Parathyroid adenoma (tissue), 2 donors: ENCODE data around the gene PCDH15.

Source experiments
- H2AFZ ChIP-seq: fragments of 300-600 bp; sonication (generic); one replicate; pipeline ENCODE4 v1.7.0; 2017; ENCODE audit warnings: antibody characterized with exemption, mild to moderate bottlenecking
- H3K27ac ChIP-seq: fragments of 300-600 bp; sonication (generic); one replicate; pipeline ENCODE4 v1.7.0; 2017
- H3K27me3 ChIP-seq: fragments of 300-600 bp; sonication (generic); one replicate; pipeline ENCODE4 v1.7.0; 2017; ENCODE audit warnings: low read length; ENCODE audit not compliant: control insufficient read depth, insufficient read depth
- H3K36me3 ChIP-seq: fragments of 300-600 bp; sonication (generic); one replicate; pipeline ENCODE4 v1.7.0; 2017; ENCODE audit warnings: low read length; ENCODE audit not compliant: control insufficient read depth, insufficient read depth
- H3K4me1 ChIP-seq: fragments of 300-600 bp; sonication (generic); one replicate; pipeline ENCODE4 v1.7.0; 2017; ENCODE audit warnings: control low read depth
- H3K4me2 ChIP-seq: fragments of 300-600 bp; sonication (generic); one replicate; pipeline ENCODE4 v1.7.0; 2017; ENCODE audit warnings: low read length
- H3K4me3 ChIP-seq: fragments of 300-600 bp; sonication (generic); one replicate; pipeline ENCODE4 v1.7.0; 2017; ENCODE audit warnings: low read depth, low read length
- H3K79me2 ChIP-seq: fragments of 300-600 bp; sonication (generic); one replicate; pipeline ENCODE4 v1.7.0; 2017; ENCODE audit warnings: control low read depth
- H3K9ac ChIP-seq: fragments of 300-600 bp; sonication (generic); one replicate; pipeline ENCODE4 v1.7.0; 2017; ENCODE audit warnings: mild to moderate bottlenecking
- H3K9me3 ChIP-seq: fragments of 300-600 bp; sonication (generic); one replicate; pipeline ENCODE4 v1.7.0; 2017; ENCODE audit warnings: low read length; ENCODE audit not compliant: control insufficient read depth
- TF ChIP-seq, protein P1 (sequence below): fragments of 300-600 bp; sonication (generic); IDR thresholded peaks from one replicate; pipeline ENCODE4 v1.7.0; 2017; ENCODE audit warnings: antibody characterized with exemption, mild to moderate bottlenecking
- donor health status: primary hyperparathyroidism.

The PCDH15 gene

DNA sequence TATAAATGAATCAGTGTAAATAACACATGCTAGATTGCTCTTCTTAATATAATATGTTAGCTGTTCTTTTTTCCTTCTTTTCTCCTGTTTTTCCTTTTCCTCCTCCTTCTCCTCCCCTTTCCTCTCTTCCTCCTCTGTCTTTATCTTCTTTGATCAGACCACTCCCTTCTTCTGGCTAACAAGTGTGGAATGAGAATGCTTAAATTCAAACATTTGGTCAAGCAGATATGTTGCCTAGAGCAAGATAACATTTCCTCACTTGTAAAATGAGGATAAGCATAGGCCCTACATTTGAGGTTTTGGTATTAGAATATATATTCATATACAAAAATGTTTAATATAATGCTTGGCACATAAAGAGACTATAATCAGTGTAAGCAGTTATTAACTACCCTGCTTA, 299.1 kb downstream of the PCDH15 start:
- Histone ChIP-seq H3K9ac (no peak overlapping the region), H3K27ac (no peak overlapping the region), H3K9me3 (no peaks in the 10 kb centered on the region), H3K36me3 (no peaks in the 10 kb centered on the region), H3K4me2 (no peak overlapping the region), H3K79me2 (no peaks in the 10 kb centered on the region), H3K27me3 (no peaks in the 10 kb centered on the region), H3K4me3 (no peak overlapping the region), H2AFZ (no peak overlapping the region), H3K4me1 (no peaks in the 10 kb centered on the region)
- TF ChIP-seq, protein P1, sequence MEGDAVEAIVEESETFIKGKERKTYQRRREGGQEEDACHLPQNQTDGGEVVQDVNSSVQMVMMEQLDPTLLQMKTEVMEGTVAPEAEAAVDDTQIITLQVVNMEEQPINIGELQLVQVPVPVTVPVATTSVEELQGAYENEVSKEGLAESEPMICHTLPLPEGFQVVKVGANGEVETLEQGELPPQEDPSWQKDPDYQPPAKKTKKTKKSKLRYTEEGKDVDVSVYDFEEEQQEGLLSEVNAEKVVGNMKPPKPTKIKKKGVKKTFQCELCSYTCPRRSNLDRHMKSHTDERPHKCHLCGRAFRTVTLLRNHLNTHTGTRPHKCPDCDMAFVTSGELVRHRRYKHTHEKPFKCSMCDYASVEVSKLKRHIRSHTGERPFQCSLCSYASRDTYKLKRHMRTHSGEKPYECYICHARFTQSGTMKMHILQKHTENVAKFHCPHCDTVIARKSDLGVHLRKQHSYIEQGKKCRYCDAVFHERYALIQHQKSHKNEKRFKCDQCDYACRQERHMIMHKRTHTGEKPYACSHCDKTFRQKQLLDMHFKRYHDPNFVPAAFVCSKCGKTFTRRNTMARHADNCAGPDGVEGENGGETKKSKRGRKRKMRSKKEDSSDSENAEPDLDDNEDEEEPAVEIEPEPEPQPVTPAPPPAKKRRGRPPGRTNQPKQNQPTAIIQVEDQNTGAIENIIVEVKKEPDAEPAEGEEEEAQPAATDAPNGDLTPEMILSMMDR = no peak

GRCh38 chr10:54496852-54497251, 304.2 kb downstream of the PCDH15 start:
- Histone ChIP-seq H3K9me3 (no peaks in the 10 kb centered on the region), H3K4me2 (no peak overlapping the region), H3K27me3 (no peaks in the 10 kb centered on the region), H2AFZ (no peak overlapping the region), H3K27ac (no peak overlapping the region), H3K4me1 (no peaks in the 10 kb centered on the region), H3K36me3 (no peaks in the 10 kb centered on the region), H3K9ac (no peak overlapping the region), H3K79me2 (no peaks in the 10 kb centered on the region), H3K4me3 (no peak overlapping the region)
- TF ChIP-seq, protein P1 = no peak

DNA sequence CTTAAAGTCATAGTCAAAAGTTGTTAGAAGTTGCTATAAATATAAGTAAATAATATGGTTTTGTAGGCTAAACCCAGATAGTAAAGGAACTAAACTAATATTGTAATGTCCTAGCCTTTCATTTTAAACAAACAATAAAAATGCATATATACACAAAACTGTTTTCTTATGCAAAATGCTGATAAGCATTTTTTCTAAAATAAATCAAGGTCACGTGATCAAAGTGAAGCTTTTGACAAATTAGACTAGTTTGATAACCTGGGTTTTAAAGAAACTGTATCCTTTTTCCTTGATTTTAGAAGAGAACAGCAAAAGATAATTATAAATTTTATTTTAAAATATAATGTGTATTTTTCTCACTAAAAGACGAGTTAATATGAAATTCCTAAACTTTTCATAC, 313.3 kb downstream of the PCDH15 start:
- Histone ChIP-seq H2AFZ (no peak overlapping the region), H3K27ac (no peak overlapping the region), H3K27me3 (no peaks in the 10 kb centered on the region), H3K79me2 (no peaks in the 10 kb centered on the region), H3K4me2 (no peak overlapping the region), H3K4me3 (no peak overlapping the region), H3K4me1 (no peaks in the 10 kb centered on the region), H3K36me3 (no peaks in the 10 kb centered on the region), H3K9ac (no peak overlapping the region), H3K9me3 (no peaks in the 10 kb centered on the region)
- TF ChIP-seq, protein P1 = no peak

DNA sequence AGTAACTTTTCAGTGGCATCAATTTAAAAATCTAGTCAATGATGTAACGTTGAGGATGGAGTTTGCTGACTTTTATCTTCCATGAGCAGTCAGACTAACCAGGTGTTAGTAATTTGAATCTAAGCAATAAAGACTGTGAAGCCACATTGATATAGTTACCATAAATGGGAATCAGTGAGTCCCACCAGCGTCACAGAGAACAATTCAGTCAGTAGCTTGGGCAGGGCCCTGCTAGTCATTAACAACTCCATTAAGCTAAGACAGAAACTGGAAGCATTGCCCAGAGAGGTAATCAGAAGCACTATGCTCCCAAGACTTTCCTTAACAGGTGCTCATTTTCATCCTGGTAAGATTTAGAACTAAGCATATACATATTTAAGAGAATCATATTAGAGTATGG, 315.1 kb downstream of the PCDH15 start:
- no peak overlapping the region for H3K4me3 ChIP-seq
- H3K79me2 ChIP-seq = no peaks in the 10 kb centered on the region
- H3K36me3 ChIP-seq = no peaks in the 10 kb centered on the region
- H3K4me1 ChIP-seq = no peaks in the 10 kb centered on the region
- TF ChIP-seq, protein P1 = no peak
- H3K27ac ChIP-seq = no peak overlapping the region
- H3K9ac ChIP-seq = no peak overlapping the region
- H2AFZ ChIP-seq = no peak overlapping the region
- no peaks in the 10 kb centered on the region for H3K9me3 ChIP-seq
- no peaks in the 10 kb centered on the region for H3K27me3 ChIP-seq
- H3K4me2 ChIP-seq = no peak overlapping the region

DNA sequence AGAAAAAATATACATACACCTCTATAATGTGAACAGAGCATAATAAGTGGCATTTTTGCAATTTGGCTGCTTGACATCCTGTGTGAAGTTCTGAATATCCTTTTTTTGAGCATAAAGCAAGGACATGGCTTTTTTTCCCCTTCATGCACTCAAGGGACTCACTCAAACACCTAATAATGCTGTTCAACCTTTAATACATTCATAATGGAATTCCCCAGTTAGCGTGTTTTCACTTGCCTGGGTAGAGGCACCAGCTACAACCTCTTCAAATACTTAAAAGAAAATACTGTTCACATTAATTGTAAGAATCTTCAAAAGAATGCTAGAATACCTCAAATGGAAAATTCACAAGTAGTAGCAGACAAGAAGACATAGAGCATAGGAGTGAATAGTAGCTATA, 316.8 kb downstream of the PCDH15 start:
- no peaks in the 10 kb centered on the region for H3K4me1 ChIP-seq
- H3K36me3 ChIP-seq = no peaks in the 10 kb centered on the region
- no peak overlapping the region for H3K27ac ChIP-seq
- H3K4me3 ChIP-seq = no peak overlapping the region
- H3K4me2 ChIP-seq = no peak overlapping the region
- no peaks in the 10 kb centered on the region for H3K79me2 ChIP-seq
- no peaks in the 10 kb centered on the region for H3K27me3 ChIP-seq
- no peaks in the 10 kb centered on the region for H3K9me3 ChIP-seq
- no peak overlapping the region for H3K9ac ChIP-seq
- no peak overlapping the region for H2AFZ ChIP-seq
- TF ChIP-seq, protein P1 = no peak
